NCI-H748 (cell line): ENCODE results near the gene TMEM255A.
A peak's percentile ranks its signal among the peaks of the same experiment; 100 is the strongest.

ENCODE experiments used
- DNase-seq: peaks from one replicate; lab custom pipeline; 2025; ENCODE audit not compliant: unreplicated experiment; lab: John Stamatoyannopoulos, UW

The TMEM255A gene

GRCh38 chrX:120271218-120271617, 40.0 kb downstream of the TMEM255A start:
- no peak for DNase-seq

GRCh38 chrX:120270567-120270966, 40.7 kb downstream of the TMEM255A start:
- no peak for DNase-seq

GRCh38 chrX:120269373-120270035, 41.8 kb downstream of the TMEM255A start:
- no peak for DNase-seq

GRCh38 chrX:120264341-120264740, 46.9 kb downstream of the TMEM255A start:
- no peak for DNase-seq

- peak; percentile 9 for DNase-seq
These were observed 48.2 kb downstream of the TMEM255A start for GRCh38 chrX:120262859-120263708.

GRCh38 chrX:120260369-120260768, 50.9 kb downstream of the TMEM255A start:
- DNase-seq, result peak; percentile 32

- no peak for DNase-seq
These were observed 57.5 kb downstream of the TMEM255A start for GRCh38 chrX:120253784-120254183.

GRCh38 chrX:120251471-120252011, 59.7 kb downstream of the TMEM255A start:
- DNase-seq, result peak; percentile 57

- DNase-seq, result peak; percentile 98
These were observed 60.6 kb downstream of the TMEM255A start, which contains the start of gene ZBTB33 for GRCh38 chrX:120250522-120251271. ZBTB33 (plus strand) TSS chrX:120250812; CDS start chrX:120253416, 2,604 bp downstream.

- DNase-seq, result peak; percentile 92
These were observed 66.3 kb downstream of the TMEM255A start for GRCh38 chrX:120244735-120245498.

- DNase-seq, result no peak
These were observed 66.9 kb downstream of the TMEM255A start for GRCh38 chrX:120244395-120244734.

- DNase-seq, result no peak
These were observed 68.4 kb downstream of the TMEM255A start for GRCh38 chrX:120242813-120243212.

GRCh38 chrX:120238933-120239332, 72.3 kb downstream of the TMEM255A start:
- DNase-seq, result no peak

- DNase-seq, result no peak
These were observed 74.4 kb downstream of the TMEM255A start for GRCh38 chrX:120236687-120237479.

- DNase-seq, result no peak
These were observed 76.0 kb downstream of the TMEM255A start for GRCh38 chrX:120235284-120235683.

- no peak for DNase-seq
These were observed 82.9 kb downstream of the TMEM255A start for GRCh38 chrX:120228187-120228908.

- no peak for DNase-seq
These were observed 86.9 kb downstream of the TMEM255A start for GRCh38 chrX:120224388-120224787.

GRCh38 chrX:120223374-120223773, 87.9 kb downstream of the TMEM255A start:
- no peak for DNase-seq
